AML-193 (cell line): ENCODE results near the gene CD101.

Experiments
- DNase-seq, 2 experiments: peaks; one replicate each; lab custom pipeline; 2025; lab: John Stamatoyannopoulos, UW

CD101 gene

DNA sequence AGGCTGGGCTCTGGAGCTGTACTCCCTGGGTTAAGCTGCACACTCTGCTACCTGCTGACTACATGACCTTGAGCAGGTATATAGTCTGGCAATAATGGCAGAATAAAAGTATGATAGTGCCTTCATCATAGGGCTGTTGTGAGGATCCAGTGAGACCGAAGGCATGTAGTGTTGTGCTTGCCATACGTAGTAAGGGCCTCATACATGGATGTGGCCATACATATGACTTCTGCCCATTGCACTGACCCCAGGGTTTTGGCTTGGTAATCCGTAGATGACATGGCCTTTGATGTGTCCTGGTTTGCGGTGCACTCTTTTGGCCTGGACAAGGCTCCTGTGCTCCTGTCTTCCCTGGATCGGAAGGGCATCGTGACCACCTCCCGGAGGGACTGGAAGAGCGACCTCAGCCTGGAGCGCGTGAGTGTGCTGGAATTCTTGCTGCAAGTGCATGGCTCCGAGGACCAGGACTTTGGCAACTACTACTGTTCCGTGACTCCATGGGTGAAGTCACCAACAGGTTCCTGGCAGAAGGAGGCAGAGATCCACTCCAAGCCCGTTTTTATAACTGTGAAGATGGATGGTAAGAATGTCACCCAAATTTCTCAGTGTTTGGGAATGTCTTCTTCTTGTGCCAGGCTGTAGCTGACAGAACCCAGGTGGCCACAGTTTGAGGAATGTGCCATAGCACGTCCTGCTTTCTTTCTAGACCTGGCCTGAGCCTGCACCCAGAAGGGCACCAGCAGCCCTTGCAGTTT, 17.0 kb upstream of the CD101 start:
- no peak for DNase-seq

DNA sequence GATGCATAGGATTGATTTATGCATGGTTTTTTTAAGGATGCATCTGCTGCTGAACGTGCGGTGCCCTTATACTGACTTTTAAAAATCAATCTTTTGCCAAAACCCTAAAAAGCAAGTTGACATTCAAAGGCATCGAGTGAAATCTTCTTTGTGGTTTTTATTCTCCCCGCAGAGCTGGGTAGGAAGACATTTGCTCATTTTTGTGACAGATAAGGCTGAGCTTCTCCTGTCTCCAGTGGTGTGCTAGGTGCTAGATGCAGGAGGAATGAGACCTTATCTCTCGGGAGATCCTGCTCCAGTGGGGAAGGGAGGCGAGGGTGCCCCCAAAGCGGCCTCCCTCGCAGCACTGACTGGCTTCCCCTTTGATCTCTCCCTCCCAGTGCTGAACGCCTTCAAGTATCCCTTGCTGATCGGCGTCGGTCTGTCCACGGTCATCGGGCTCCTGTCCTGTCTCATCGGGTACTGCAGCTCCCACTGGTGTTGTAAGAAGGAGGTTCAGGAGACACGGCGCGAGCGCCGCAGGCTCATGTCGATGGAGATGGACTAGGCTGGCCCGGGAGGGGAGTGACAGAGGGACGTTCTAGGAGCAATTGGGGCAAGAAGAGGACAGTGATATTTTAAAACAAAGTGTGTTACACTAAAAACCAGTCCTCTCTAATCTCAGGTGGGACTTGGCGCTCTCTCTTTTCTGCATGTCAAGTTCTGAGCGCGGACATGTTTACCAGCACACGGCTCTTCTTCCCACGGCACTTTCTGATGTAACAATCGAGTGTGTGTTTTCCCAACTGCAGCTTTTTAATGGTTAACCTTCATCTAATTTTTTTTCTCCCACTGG, 14.9 kb upstream of the CD101 start:
- DNase-seq = no peak

- DNase-seq = no peak
Measured at GRCh38 chr1:116987256-116987555, 14.4 kb upstream of the CD101 start.

DNA sequence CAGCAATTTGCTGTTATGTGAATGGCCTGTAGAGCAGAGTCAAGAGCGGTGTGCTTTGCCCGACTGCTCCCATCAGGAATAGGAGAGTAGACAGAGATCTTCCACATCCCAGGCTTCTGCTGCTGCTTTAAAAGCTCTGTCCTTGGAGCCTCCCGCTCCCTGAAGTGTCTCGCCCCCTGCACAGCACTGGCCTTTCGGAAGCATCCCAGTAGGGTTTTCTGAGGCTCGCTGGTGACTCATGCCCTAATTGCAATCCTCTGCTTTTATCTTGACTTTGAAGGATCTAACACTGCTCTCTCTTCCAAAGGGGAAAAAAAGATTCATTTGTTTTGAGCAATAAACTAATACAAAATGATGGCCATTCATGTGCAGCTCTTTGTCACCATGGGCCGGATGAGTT, 13.3 kb upstream of the CD101 start:
- no peak for DNase-seq

- DNase-seq = no peak
Measured at GRCh38 chr1:116988908-116989307, 12.7 kb upstream of the CD101 start.

DNA sequence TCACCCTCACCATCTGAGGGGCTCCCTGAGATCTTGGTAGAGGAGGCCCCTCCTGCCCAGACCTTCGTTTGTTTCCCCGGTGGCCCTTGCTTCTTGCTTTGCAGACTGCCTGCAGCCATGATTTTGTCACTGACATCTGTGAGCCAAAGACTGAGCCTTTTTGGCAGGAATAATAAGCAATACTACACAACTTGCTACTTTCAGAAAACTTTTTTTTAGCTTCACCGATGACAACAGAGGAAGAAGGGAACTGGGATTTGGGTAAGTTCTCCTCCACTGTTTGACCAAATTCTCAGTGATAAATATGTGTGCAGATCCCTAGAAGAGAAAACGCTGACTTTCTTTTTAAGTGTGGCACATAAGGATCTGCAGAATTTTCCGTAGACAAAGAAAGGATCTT, 11.7 kb upstream of the CD101 start:
- no peak for DNase-seq

- DNase-seq = peak; percentile 63 to 73
Measured at GRCh38 chr1:116990612-116991151, 10.9 kb upstream of the CD101 start.

DNA sequence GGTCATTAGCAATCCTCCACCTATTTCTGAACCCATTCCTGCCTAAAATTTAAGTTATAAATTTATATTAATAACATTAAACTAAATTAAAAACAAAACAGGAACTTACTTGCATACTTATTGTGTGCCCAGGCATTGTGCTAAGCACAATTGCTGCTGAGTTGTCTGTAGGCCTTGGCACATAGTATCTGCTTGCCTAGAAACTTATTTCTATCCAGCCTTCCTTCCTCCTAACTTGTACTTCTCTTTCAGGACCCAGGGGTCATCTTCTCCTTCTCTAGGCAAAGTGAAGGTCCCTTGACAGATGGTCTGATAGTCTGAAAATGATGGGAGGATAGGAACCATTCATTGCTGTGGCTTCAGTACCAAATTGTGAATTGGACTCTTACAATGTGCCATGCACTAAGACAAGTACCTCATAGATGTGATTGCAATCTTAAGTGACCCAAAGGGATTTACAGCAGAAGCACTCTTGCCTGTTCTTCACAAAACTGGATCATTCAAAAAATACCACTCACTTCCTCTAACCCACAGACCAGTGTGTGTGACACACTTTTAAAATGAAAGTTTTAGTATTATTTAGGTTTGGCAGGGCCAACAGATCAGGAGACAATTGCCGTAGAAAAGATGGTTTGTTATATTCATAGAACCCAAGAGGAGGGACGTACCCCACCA, 10.3 kb upstream of the CD101 start:
- peak in 1 of 2 experiments; percentile 46 for DNase-seq

DNA sequence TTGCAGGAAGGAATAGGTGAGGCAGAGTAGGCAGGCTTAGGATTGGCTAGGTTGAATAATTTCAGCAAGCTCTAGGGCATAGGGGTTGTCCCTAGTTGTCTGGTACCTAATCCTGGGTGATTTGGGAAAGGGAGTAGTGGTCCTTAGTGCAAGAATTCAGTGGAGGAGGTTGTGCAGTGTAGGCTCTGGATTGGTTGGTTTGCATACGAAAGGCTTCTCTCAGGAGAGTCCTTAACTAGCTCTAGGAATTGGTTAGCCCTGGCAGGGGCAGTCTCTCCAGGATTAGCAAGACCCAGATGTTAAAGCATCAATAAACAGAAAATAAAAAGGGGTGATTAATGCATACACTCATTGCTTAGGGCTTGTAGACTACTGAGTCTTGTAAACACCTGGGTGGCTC, 9.6 kb upstream of the CD101 start:
- no peak for DNase-seq

- DNase-seq = no peak
Measured at GRCh38 chr1:116993286-116993685, 8.3 kb upstream of the CD101 start.

DNA sequence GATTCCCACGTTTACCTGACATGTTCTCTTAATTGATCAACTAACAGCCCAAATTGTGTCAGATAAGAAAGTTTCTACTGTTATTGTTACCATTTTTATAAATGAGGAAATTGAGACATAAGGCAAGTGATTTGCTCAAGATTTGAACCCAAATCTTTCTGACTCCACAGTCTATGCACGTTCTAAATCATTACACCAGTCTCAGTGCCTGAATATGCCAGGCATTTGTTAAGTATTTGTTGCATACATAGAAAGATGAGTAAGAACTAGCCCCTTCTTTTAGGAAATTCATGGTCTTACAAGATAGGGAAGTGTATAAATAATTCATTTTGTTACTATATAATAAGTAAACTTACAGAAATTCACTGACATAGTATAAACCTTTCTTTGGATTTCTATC, 7.1 kb upstream of the CD101 start:
- no peak for DNase-seq

- no peak for DNase-seq
Measured at GRCh38 chr1:116997066-116997465, 4.5 kb upstream of the CD101 start.

GRCh38 chr1:116997636-116998035, 3.9 kb upstream of the CD101 start:
- DNase-seq = no peak

DNA sequence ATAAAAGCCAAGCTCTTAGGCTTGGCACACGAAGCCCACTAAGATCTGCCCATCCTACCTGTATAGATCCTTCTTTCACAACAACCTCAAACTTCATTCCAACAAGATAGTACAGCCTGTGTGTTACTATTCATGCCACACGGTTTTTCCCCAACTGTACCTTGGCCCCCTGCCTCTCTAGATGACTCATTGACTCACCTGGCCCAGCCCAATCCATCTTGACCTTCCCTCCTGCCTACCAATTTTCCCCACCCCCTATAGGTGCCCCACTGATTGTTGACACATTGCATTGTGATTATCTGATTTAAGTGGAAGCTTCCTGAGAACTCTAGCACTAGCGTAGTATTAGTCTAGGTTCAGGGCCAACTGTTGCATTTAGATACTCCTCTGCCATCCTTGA, 2.0 kb upstream of the CD101 start:
- DNase-seq = no peak

DNA sequence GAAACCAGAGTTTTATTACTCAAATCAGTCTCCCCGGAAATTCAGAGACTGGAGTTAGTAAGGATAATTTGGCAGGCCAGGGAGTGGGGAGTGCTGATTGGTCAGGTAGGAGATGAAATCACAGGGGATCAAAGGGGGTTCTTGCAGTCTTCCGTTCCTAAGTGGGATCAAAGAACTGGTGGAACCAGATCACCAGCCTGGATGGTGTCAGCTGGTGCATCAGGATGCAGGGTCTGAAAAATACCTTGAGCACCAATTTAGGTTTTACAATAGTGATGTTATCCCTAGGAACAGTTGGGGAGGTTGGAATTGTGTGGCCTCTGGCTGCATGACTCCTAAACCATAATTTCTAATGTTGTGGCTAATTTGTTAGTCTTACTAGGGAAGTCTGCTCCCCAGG, 1.4 kb upstream of the CD101 start:
- no peak for DNase-seq

DNA sequence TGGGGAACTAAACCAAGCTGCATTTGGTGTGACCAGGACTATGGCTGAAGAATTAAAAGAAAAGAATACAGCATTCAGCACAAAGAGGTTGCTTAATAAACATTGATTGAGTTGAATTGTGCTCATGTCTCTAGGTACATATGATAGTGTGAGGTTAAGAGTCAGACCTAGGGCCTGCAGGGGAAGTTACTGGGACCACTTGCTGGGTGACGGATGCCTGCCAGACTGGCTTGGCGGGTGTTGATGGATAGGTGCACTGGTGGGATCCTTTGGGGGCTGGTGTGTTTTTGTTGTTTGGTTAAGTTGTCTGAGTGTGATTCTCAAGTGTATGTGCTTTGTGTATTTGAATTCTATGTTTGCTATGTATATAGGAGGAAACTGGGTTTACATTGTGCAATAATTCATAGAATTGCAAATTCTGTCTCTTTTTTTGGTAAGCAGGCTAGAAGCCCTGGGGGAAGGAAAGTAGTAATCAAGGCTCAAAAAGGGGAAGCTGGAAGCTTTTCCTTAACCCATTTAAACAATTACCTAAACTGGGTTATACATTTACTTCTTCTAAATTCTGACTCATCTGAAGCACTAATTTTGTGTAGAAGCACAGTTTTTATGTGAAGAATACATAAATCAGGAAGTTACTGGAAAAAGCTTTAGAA, 1.8 kb downstream of the CD101 start:
- peak; percentile 96 to 98 for DNase-seq

DNA sequence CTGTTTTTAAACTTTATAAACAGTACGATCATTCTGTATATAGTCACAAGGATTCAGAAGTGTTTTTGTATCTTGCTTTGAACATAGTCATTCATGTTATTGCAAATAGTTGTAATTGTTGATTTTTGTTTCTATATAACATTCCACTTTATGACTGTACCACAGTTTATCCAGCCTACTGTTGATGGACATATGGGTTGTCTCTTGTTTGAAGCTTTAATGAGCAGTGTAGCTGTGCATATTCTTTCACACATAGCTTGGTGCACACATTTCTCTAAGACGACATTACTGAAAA, 6.1 kb downstream of the CD101 start:
- no peak for DNase-seq

GRCh38 chr1:117008656-117009055, 7.1 kb downstream of the CD101 start:
- DNase-seq = peak in 1 of 2 experiments; percentile 5

- DNase-seq = peak; percentile 77 to 85
Measured at GRCh38 chr1:117009132-117009531, 7.6 kb downstream of the CD101 start.

- no peak for DNase-seq
Measured at GRCh38 chr1:117010310-117010969, 8.9 kb downstream of the CD101 start.

DNA sequence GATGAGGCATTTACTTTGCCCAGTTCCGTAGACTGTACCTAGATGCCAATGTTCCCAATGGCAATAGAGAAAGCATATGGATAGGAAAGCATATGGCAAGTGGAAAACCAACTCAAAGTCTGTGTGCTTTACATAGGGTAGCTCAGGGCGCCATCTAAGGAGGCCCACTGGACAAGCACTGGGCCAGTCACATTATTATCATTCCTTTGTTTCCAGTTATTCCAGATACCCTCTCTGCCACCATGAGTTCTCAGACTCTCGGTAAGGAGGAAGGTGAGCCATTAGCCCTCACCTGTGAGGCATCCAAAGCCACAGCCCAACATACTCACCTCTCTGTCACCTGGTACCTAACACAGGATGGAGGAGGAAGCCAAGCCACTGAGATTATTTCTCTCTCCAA, 9.8 kb downstream of the CD101 start:
- DNase-seq = no peak

DNA sequence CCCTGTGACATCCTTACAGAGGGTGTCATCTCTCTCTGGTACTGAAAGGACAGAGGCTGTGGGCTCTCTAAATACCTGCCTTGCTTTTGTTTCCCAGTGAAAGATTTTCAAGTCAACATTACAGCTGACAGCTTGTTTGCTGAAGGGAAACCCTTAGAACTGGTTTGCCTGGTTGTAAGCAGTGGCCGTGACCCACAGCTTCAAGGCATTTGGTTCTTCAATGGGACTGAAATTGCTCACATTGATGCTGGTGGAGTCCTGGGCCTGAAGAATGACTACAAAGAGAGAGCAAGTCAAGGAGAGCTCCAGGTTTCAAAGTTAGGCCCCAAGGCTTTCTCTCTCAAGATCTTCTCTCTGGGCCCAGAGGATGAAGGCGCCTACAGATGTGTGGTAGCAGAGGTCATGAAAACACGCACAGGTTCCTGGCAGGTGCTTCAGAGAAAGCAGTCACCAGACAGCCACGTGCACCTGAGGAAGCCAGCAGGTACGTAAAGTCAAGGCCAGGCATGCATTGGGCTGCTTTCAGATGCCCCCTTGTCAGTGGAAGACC, 11.8 kb downstream of the CD101 start:
- no peak for DNase-seq
